Skeletal muscle cell (primary cell): Measurements from ENCODE around the gene C1orf210.

ENCODE experiments used
- DNase-seq: peaks from one replicate; pipeline ENCODE4 v3.0.0-alpha.2; 2010; ENCODE audit warnings: low read depth
- H3K4me3 ChIP-seq: 2 replicates; pipeline ENCODE4 v1.5.1; 2011; ENCODE audit warnings: low read depth, mild to moderate bottlenecking, control low read depth, low read length, moderate library complexity

C1orf210 gene

DNA sequence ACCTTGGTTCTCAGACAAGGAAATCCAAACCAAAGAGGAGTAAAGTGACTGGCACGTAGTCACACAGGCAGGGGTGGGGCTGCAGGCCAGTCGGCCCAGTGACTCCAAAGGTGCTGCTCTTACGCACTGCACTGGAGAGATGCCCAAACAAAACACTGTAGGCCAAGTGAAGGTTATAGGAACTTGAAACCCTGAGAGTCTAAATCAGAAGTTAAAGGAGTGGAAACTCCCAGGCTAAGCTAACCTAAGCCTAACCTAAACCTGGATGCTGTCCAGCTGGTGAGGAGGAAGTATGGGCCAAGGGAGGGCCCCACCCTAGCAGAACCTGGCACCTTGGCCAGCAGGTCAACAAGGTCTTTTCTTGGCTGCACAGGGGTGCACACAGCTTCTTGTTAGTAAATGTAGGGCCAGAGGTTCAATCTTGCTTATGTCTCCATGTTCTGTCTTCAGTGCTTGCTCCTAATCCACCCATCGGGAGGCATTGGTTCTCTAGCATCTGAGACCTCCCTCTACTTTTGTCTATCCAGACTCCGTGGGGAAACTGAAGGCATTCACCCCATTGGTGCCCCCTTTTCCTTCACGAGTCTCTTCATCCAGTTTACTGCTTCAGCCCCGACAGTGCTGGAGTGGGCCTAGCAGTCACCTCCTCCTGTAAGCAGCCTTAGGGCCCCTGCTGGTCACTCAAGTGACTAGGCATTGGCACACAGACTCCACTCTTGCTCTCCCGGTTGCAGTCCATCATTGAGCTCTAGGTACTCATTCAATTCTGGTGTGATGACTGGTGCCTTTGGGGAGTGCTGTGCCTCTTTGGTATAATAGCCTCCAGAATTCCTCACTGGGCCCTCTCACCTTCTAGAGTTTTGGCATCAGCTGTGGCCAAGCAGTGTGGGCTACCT lies 28.5 kb downstream of the C1orf210 start:
- DNase-seq: no peak
- H3K4me3 ChIP-seq: no peak overlapping the region

GRCh38 chr1:43255438-43256210 lies 29.8 kb downstream of the C1orf210 start:
- no peak overlapping the region for H3K4me3 ChIP-seq
- no peak for DNase-seq

- no peak overlapping the region for H3K4me3 ChIP-seq
- no peak for DNase-seq
These were observed 31.5 kb downstream of the C1orf210 start for GRCh38 chr1:43253876-43254275.

GRCh38 chr1:43253173-43253572 lies 32.2 kb downstream of the C1orf210 start:
- no peak overlapping the region for H3K4me3 ChIP-seq
- no peak for DNase-seq

- H3K4me3 ChIP-seq: no peak overlapping the region
- no peak for DNase-seq
These were observed 33.2 kb downstream of the C1orf210 start for GRCh38 chr1:43252225-43252624.

- no peak for DNase-seq
- H3K4me3 ChIP-seq: no peak overlapping the region
These were observed 34.4 kb downstream of the C1orf210 start for GRCh38 chr1:43251024-43251423.

DNA sequence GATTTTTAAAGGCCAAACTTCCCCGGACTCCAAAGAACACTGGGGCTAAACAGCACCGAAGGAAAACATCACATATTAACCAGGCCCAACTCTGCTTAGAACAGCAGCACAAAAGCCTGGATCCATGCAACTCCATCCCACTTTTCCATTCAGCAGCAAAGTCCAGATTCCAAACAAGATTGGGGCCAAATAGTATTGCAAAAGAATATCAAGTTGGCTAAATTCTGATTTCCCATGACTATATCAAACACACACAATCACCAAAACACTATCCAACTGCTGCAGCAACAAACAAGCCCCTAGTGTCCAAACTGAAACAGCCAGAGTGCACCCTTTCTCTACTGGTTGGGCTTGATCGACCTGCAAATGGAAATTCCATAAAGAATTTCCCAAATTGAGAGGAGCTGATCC lies 35.0 kb downstream of the C1orf210 start:
- no peak overlapping the region for H3K4me3 ChIP-seq
- no peak for DNase-seq

GRCh38 chr1:43247256-43247921 lies 38.0 kb downstream of the C1orf210 start:
- H3K4me3 ChIP-seq: no peak overlapping the region
- DNase-seq: no peak

- H3K4me3 ChIP-seq: no peak overlapping the region
- no peak for DNase-seq
These were observed 38.7 kb downstream of the C1orf210 start for GRCh38 chr1:43246466-43247213.

- DNase-seq: no peak
These were observed 42.1 kb downstream of the C1orf210 start for GRCh38 chr1:43243299-43243698.

DNA sequence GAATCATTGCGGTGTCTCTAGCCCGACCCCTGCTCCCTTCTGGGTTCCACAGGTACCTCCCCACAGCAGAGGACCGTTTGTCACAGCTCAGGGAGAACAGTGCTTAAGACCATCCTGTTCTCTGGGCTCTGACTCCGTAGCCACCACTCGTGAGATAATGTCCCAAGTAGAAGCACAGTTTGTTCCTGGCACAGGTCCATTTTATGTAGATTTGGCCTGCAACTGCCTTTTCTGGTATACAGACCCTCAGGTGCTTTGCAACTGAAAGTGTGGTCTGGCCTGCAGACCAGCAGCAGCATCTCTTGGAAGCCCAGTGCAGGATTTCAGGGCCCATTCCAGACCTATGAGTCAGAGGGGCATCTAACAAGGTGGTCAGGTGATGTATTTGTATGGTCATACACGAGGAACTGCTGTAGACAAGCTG lies 44.0 kb downstream of the C1orf210 start:
- DNase-seq: no peak

More at GRCh38 chr1:43243299-43243698, 42.1 kb downstream of the C1orf210 start:
- no peak overlapping the region for H3K4me3 ChIP-seq

DNA sequence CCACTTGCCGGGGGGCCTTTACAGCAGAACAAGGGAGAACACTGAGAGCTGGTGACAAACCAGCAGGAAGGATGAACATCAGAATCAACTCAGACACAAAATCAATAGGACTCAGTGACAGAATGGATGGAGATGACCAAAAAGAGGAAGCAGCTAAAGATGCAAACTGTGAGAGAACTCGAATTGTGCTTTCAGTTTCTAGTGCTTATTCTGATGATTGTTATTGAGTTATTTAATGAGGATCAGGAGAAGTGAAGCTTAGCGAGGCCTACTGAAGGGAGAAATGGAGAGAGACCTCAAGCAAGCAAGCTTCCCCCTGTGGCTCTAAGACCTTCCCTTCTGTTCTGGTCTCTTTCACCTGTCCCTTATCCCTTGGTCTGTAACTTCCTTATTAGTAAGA lies 45.9 kb downstream of the C1orf210 start:
- no peak for DNase-seq

More for the DNA sequence above, 44.0 kb downstream of the C1orf210 start:
- H3K4me3 ChIP-seq: no peak overlapping the region

GRCh38 chr1:43238991-43239469 lies 46.4 kb downstream of the C1orf210 start:
- H3K4me3 ChIP-seq: no peak overlapping the region
- DNase-seq: no peak

More for the DNA sequence above, 45.9 kb downstream of the C1orf210 start:
- H3K4me3 ChIP-seq: no peak overlapping the region

GRCh38 chr1:43238085-43238484 lies 47.3 kb downstream of the C1orf210 start:
- H3K4me3 ChIP-seq: no peak overlapping the region
- peak; percentile 10 for DNase-seq

- no peak overlapping the region for H3K4me3 ChIP-seq
- no peak for DNase-seq
These were observed 48.3 kb downstream of the C1orf210 start for GRCh38 chr1:43237121-43237520.

DNA sequence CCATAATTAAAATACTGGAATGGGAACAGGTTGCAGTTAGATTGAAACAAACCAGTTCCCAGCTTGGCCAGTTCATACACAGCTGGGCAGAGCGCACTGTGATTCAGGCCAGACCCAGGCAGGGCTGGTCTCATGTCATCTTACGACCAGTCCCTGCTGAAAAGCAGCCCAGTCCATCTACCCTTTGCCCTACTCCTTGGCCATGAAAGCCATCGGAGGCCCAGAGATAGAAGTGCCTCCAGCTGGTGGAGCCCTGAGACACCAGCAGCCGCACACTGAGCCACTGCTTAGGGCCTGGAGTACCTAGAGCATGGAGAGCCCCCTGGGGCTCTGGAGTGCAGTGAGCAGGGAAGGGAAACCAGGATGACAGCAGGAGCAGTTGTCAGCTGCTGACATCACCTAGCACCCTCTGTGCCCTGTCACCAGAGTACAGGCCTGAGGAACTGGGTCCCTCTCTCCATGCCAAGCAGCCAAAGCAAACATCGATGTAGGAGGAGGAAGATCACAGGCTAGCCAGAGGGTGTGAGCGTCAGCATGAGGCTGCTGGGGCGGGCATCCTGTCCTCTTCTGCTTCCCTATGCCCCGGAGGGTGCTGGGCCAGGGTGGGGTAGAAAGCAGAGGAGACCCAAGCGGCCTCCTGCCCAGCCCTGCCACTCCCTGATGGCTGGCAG lies 49.8 kb downstream of the C1orf210 start:
- no peak for DNase-seq
- no peak overlapping the region for H3K4me3 ChIP-seq

DNA sequence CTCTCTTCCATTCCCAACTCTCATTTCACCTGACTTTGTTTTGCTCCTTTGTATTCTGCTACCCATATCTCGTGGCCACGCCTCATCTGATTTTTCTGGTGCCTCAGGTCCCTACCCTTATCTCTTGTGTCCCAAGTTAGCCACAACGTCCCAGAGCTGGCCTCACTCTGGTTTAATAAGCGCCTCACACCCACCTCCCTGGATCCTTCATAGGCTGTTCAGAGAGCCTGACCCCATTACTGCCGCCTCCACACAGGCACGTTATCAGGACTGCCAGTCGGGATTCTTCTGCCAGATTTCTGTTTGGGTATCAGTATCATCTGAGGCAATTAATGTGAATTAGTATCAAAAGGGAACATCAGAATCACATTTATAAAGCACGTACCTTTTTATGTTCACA lies 50.3 kb downstream of the C1orf210 start:
- no peak overlapping the region for H3K4me3 ChIP-seq
- no peak for DNase-seq

DNA sequence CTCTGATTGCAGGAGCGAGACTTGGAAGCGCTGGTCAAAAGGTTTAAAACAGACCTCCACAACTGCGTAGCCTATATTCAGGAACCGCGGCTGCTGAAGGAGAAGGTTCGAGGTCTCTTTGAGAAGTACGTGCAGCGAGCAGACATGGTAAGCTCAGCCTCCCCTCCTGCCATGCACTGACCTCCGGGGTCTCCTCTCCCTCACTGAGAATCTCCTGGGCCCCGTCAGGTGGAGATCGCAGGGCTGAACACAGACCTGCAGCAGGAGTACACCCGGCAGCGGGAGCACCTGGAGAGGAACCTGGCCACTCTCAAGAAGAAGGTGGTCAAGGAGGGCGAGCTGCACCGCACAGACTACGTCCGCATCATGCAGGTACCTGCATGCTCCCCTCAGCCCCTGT lies 51.1 kb downstream of the C1orf210 start:
- no peak overlapping the region for H3K4me3 ChIP-seq

GRCh38 chr1:43233631-43234030 lies 51.8 kb downstream of the C1orf210 start:
- H3K4me3 ChIP-seq: no peak overlapping the region
- no peak for DNase-seq

More for the DNA sequence above, 51.1 kb downstream of the C1orf210 start:
- DNase-seq: no peak
